Ovary (tissue), 9 donors: Measurements from ENCODE around the gene NRXN2. TPM values are rescaled to one million over a fixed set of nuclear protein-coding genes. Genes with fewer than 3 reads are reported as not detected.

Experiments
- DNase-seq, 5 donors: peaks; one replicate each; pipeline ENCODE4 v3.0.0-alpha.2; 2019 to 2020
- H3K27ac ChIP-seq, 2 donors: fragments of 200-600 bp; one replicate each; pipeline versions ENCODE4 v1.5.1 to v1.8.0; 2019 to 2022
- H3K27me3 ChIP-seq: fragments of 200-600 bp; one replicate; pipeline ENCODE4 v1.8.0; 2022
- H3K36me3 ChIP-seq: fragments of 200-600 bp; sonication (generic); one replicate; pipeline ENCODE4 v1.5.1; 2019
- H3K4me1 ChIP-seq: one replicate; pipeline ENCODE4 v1.8.1; 2013; ENCODE audit warnings: mild to moderate bottlenecking, moderate library complexity; ENCODE audit not compliant: insufficient read depth
- H3K4me3 ChIP-seq: fragments of 200-600 bp; sonication (generic); one replicate; pipeline ENCODE4 v1.5.1; 2017
- H3K9me3 ChIP-seq, 2 donors: fragments of 200-600 bp in 1 of 2; sonication (generic) in 1 of 2; one replicate each; pipeline versions ENCODE4 v1.5.1 to v1.8.1; 2013 to 2019; ENCODE audit warnings: mild to moderate bottlenecking in 1 of 2, moderate library complexity in 1 of 2
- CTCF ChIP-seq, 3 donors: fragments of 450-650 bp in 2 of 3; fragments of 200-600 bp in 1 of 3; IDR thresholded peaks; one replicate each; pipeline versions ENCODE4 v1.5.1 to v1.8.0; 2016 to 2022; ENCODE audit warnings: antibody characterized with exemption in 3 of 3, mild to moderate bottlenecking in 1 of 3
- EP300 ChIP-seq: sonication (generic); formaldehyde crosslinking; IDR thresholded peaks from one replicate; pipeline ENCODE4 v1.6.1; 2017; ENCODE audit warnings: antibody characterized with exemption
- POLR2A ChIP-seq: fragments of 450-650 bp; IDR thresholded peaks from one replicate; pipeline ENCODE4 v1.6.1; 2017; ENCODE audit warnings: antibody characterized with exemption, mild to moderate bottlenecking, moderate library complexity
- WGBS, 3 donors: extraction: QIAGEN DNeasy Blood & Tissue Kit in 1 of 3; methylation state at CpG; one replicate each; pipeline versions ENCODE4 v1.1.5 to v1.1.7; 2013 to 2017; 5-methylcytosine and 5-hydroxymethylcytosine counted together
- intact Hi-C, 4 donors: fragments of 100-400 bp; cut with DNase I; formaldehyde crosslinking; loops; one replicate each; pipeline versions ENCODE4 v1.11.0 to v1.15.1; 2022 to 2023
- polyA plus RNA-seq, 2 donors: library from polyadenylated mRNA; stranded (reverse); fragments of 200-250 nt in 1 of 2; fragments of 350-450 nt in 1 of 2; fragmentation: Illumina TruSeq in 1 of 2; extraction: RNeasy Lipid Tissue Mini Kit (QIAGEN cat#74804) in 1 of 2; gene quantifications; one replicate each; pipeline ENCODE4 v1.2.3, GENCODE V29; 2013 to 2014
- total RNA-seq, 7 donors: library from RNA; depleted of rRNA in 2 of 7; stranded (reverse); fragments of >200 nt in 2 of 7; fragmentation: NEBNext Ultra II Directional in 3 of 7; extraction: Animal tissue kit (Norgen Biotek cat#: 25700) in 3 of 7; gene quantifications; one replicate each; pipeline versions ENCODE4 v1.1.0 to v1.2.4, GENCODE V29; 2016 to 2023
- donor health status: DM: no; HTN: no; CAD: no; lungs with moderate emphysema.
- donor health status: DM: no; HTN: no; CAD: no.
- donor health status: Bipolar disorder and iron deficiency.
- donor health status: DM: yes; HTN: yes; CAD: no.
- donor health status: DM: no; HTN: no; CAD: no.
- donor health status: DM: yes; HTN: yes; CAD: no.

The NRXN2 gene
- total and polyA plus RNA-seq, 9 donors: 6.4 to 64.1 (median 19.7) TPM

- Histone ChIP-seq H3K9me3 (no peaks in the 10 kb centered on the region), H3K27ac (no peak overlapping the region), H3K4me1 (peaks cover 8% of the 10 kb centered on the region), H3K27me3 (no peaks in the 10 kb centered on the region), H3K36me3 (no peaks in the 10 kb centered on the region), H3K4me3 (no peak overlapping the region)
- TF ChIP-seq CTCF (IDR thresholded peaks at IDR 0.05) (no peak), POLR2A (no peak), EP300 (no peak)
- intact Hi-C loops: no loop called here
- WGBS, 3 donors: 73 to 87% (median 87%) methylated on average over 5 of the region's 5 CpGs
- peak in 1 of 5 donors; percentile 34 for DNase-seq
Measured at GRCh38 chr11:64609436-64610047, 113.5 kb downstream of the NRXN2 start.

GRCh38 chr11:64608636-64609035, 114.4 kb downstream of the NRXN2 start:
- intact Hi-C loops: no loop called here
- Histone ChIP-seq H3K4me1 (peaks cover 8% of the 10 kb centered on the region), H3K9me3 (no peaks in the 10 kb centered on the region), H3K36me3 (no peaks in the 10 kb centered on the region), H3K4me3 (no peak overlapping the region), H3K27ac (no peak overlapping the region), H3K27me3 (no peaks in the 10 kb centered on the region)
- no peak for TF ChIP-seq POLR2A
- TF ChIP-seq CTCF (IDR thresholded peaks at IDR 0.05): no peak
- no peak for TF ChIP-seq EP300
- peak in 1 of 5 donors; percentile 41 for DNase-seq
- 15 to 23% (median 20%) methylated on average over 12 of the region's 12 CpGs for WGBS, 3 donors

- TF ChIP-seq POLR2A (no peak), EP300 (no peak), CTCF (IDR thresholded peaks at IDR 0.05) (no peak)
- no peaks in the 10 kb centered on the region for H3K36me3 ChIP-seq
- peak overlapping the region; percentile 14 to 83 for H3K27ac ChIP-seq
- H3K27me3 ChIP-seq: no peaks in the 10 kb centered on the region
- H3K4me3 ChIP-seq: peak overlapping the region; percentile 21
- H3K4me1 ChIP-seq: peaks cover 8% of the 10 kb centered on the region
- WGBS, 3 donors: 4 to 14% (median 11%) methylated on average over 18 of the region's 18 CpGs
- H3K9me3 ChIP-seq: no peaks in the 10 kb centered on the region
- DNase-seq: peak; percentile 42 to 72 (median 59)
- intact Hi-C loops: no loop called here
Measured at GRCh38 chr11:64608046-64608445, 115.0 kb downstream of the NRXN2 start.

- WGBS, 3 donors: 57 to 67% (median 63%) methylated on average over 51 to 55 of the region's 55 CpGs
- peak in 3 of 5 donors; percentile 33 to 47 (median 45) for DNase-seq
- H3K27ac ChIP-seq: peak overlapping the region; percentile 14 to 83
Measured at GRCh38 chr11:64607381-64607985, 115.5 kb downstream of the NRXN2 start.

More at GRCh38 chr11:64607381-64607985, 115.5 kb downstream of the NRXN2 start:
- Histone ChIP-seq H3K4me3 (peak overlapping the region; percentile 21), H3K9me3 (no peaks in the 10 kb centered on the region), H3K4me1 (peaks cover 8% of the 10 kb centered on the region), H3K27me3 (no peaks in the 10 kb centered on the region), H3K36me3 (no peaks in the 10 kb centered on the region)
- intact Hi-C loops: no loop called here
- TF ChIP-seq CTCF (IDR thresholded peaks at IDR 0.05): no peak
- TF ChIP-seq POLR2A: no peak
- TF ChIP-seq EP300: no peak
